Vagina (tissue), 2 donors: ENCODE measurements around the gene KPNA3. TPM values are rescaled to one million over a fixed set of nuclear protein-coding genes. Genes with fewer than 3 reads are reported as not detected.

Experiments used
- DNase-seq, 2 donors: peaks; one replicate each; pipeline ENCODE4 v3.0.0-alpha.2; 2017; ENCODE audit errors: extremely low spot score in 2 of 2
- H3K27ac ChIP-seq: fragments of 200-600 bp; sonication (generic); one replicate; pipeline ENCODE4 v1.5.1; 2019
- H3K27me3 ChIP-seq: fragments of 200-600 bp; sonication (generic); one replicate; pipeline ENCODE4 v1.5.1; 2019
- H3K36me3 ChIP-seq, 2 donors: fragments of 200-600 bp; sonication (generic); one replicate each; pipeline ENCODE4 v1.5.1; 2017 to 2019
- H3K4me1 ChIP-seq: fragments of 200-600 bp; sonication (generic); one replicate; pipeline ENCODE4 v1.5.1; 2019
- H3K4me3 ChIP-seq, 2 donors: fragments of 200-600 bp; sonication (generic); 1 replicate in 1 of 2; 2 replicates in 1 of 2; pipeline ENCODE4 v1.5.1; 2016 to 2019
- H3K9me3 ChIP-seq: fragments of 200-600 bp; sonication (generic); one replicate; pipeline ENCODE4 v1.5.1; 2019
- CTCF ChIP-seq, 3 experiments: fragments of 450-650 bp in 2 of 3; fragments of 200-600 bp in 1 of 3; sonication (generic) in 1 of 3; IDR thresholded peaks; one replicate each; pipeline ENCODE4 v1.5.1; 2017 to 2019; ENCODE audit warnings: antibody characterized with exemption in 3 of 3, mild to moderate bottlenecking in 2 of 3, moderate library complexity in 2 of 3
- POLR2A ChIP-seq, 2 donors: fragments of 450-650 bp; IDR thresholded peaks; one replicate each; pipeline ENCODE4 v1.6.1; 2017; ENCODE audit warnings: antibody characterized with exemption in 2 of 2, mild to moderate bottlenecking in 2 of 2, moderate library complexity in 2 of 2
- POLR2AphosphoS5 ChIP-seq, 2 donors: sonication (generic); formaldehyde crosslinking; IDR thresholded peaks; one replicate each; pipeline ENCODE4 v1.9.0; 2017; ENCODE audit warnings: antibody characterized with exemption in 2 of 2, mild to moderate bottlenecking in 2 of 2, low read depth in 1 of 2; ENCODE audit not compliant: insufficient read depth in 1 of 2
- intact Hi-C: fragments of 100-400 bp; cut with DNase I; formaldehyde crosslinking; loops from one replicate; pipeline ENCODE4 v1.15.1; 2023
- total RNA-seq: library from RNA; depleted of rRNA; stranded (reverse); fragments of >200 nt; gene quantifications from one replicate; pipeline ENCODE4 v1.2.3, GENCODE V29; 2016

The KPNA3 gene
- total RNA-seq, 1 donor from 2014 or later = 17.2 TPM

DNA sequence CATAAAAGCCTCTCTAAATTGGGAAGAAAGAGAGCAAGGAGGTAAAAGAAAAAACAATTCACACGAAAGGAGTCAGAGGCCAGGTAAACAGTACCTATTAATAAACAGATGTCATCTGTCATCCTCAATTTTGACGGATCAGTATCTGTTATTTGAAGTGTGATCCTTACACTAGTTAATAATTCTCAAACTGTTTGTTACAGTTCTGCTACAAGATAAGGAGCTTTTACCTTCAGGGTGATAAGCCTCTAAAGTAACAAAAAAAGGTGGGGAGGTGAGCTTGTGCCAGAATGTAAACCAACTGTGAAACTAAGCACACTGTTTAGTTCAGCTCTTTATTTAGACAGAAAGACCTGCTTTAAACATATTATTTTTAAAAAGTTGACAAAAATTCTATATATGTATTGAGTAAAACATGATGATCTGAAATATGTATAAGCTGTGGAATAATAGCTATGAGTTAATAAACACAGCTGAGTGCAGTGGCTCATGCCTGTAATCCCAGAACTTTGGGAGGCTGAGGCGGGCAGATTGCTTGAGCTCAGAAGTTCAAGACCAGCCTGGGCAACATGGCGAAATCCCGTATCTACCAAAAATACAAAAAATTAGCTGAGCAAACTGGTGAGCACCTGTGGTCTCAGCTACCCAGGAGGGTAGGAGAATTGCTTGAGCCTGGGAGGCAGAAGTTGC, 52.8 kb downstream of the KPNA3 start:
- H3K27me3 ChIP-seq = no peaks in the 10 kb centered on the region
- DNase-seq = no peak
- no peak overlapping the region for H3K4me3 ChIP-seq
- no peaks in the 10 kb centered on the region for H3K9me3 ChIP-seq
- TF ChIP-seq POLR2AphosphoS5 (IDR thresholded peaks at IDR 0.05; ENCODE audit: insufficient read depth in 1 of 2, low read depth in 1 of 2) = no peak
- TF ChIP-seq POLR2A (IDR thresholded peaks at IDR 0.05) = no peak
- TF ChIP-seq CTCF (IDR thresholded peaks at IDR 0.05) = no peak
- no peaks in the 10 kb centered on the region for H3K4me1 ChIP-seq
- no peaks in the 10 kb centered on the region for H3K36me3 ChIP-seq
- H3K27ac ChIP-seq = no peak overlapping the region
- intact Hi-C loops = no loop called here

- H3K9me3 ChIP-seq = no peaks in the 10 kb centered on the region
- TF ChIP-seq POLR2A (IDR thresholded peaks at IDR 0.05) (no peak), CTCF (IDR thresholded peaks at IDR 0.05) (no peak), POLR2AphosphoS5 (IDR thresholded peaks at IDR 0.05; ENCODE audit: insufficient read depth in 1 of 2, low read depth in 1 of 2) (no peak)
- DNase-seq = no peak
- H3K27me3 ChIP-seq = no peaks in the 10 kb centered on the region
- intact Hi-C loops = no loop called here
- H3K27ac ChIP-seq = no peak overlapping the region
- H3K4me1 ChIP-seq = no peaks in the 10 kb centered on the region
- no peak overlapping the region for H3K4me3 ChIP-seq
- H3K36me3 ChIP-seq = peaks cover 0 to 5% of the 10 kb centered on the region in 2 donors
Observed at GRCh38 chr13:49733181-49733951, 59.1 kb downstream of the KPNA3 start.

DNA sequence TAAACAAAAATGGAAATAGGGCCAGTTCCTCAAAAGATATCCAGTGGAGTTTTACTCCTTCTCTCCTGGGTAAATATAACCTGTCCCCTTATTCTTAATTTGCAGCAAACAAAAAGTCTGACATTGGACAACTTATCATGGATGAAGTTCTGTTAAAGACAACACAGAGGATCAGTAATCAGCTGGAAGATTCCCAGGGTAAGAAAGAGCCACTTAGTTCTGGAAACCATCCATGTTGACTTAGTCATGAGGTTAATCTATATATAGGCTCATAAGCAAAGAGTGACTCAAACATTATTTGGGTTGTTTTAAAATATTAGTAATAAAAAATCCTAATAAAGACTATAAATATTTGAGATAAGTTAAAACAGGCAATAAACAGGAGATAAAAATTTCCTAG, 60.7 kb downstream of the KPNA3 start:
- Histone ChIP-seq H3K36me3 (peaks cover 0 to 5% of the 10 kb centered on the region in 2 donors), H3K4me3 (no peak overlapping the region), H3K27me3 (no peaks in the 10 kb centered on the region), H3K27ac (no peak overlapping the region), H3K9me3 (no peaks in the 10 kb centered on the region), H3K4me1 (no peaks in the 10 kb centered on the region)
- DNase-seq = no peak
- intact Hi-C loops = no loop called here
- TF ChIP-seq POLR2A (IDR thresholded peaks at IDR 0.05) = no peak
- TF ChIP-seq CTCF (IDR thresholded peaks at IDR 0.05) = no peak

GRCh38 chr13:49716615-49717014, 75.9 kb downstream of the KPNA3 start:
- H3K27me3 ChIP-seq = no peaks in the 10 kb centered on the region
- intact Hi-C loops = no loop called here
- no peak for DNase-seq
- peaks cover 6% of the 10 kb centered on the region for H3K9me3 ChIP-seq
- TF ChIP-seq CTCF (IDR thresholded peaks at IDR 0.05) (no peak), POLR2A (IDR thresholded peaks at IDR 0.05) (no peak), POLR2AphosphoS5 (IDR thresholded peaks at IDR 0.05; ENCODE audit: insufficient read depth in 1 of 2, low read depth in 1 of 2) (no peak)
- H3K27ac ChIP-seq = no peak overlapping the region
- H3K36me3 ChIP-seq = peaks cover 0 to 54% of the 10 kb centered on the region in 2 donors
- no peak overlapping the region for H3K4me3 ChIP-seq
- no peaks in the 10 kb centered on the region for H3K4me1 ChIP-seq

GRCh38 chr13:49714757-49715156, 77.7 kb downstream of the KPNA3 start:
- TF ChIP-seq POLR2AphosphoS5 (IDR thresholded peaks at IDR 0.05; ENCODE audit: insufficient read depth in 1 of 2, low read depth in 1 of 2) (no peak), POLR2A (IDR thresholded peaks at IDR 0.05) (no peak), CTCF (IDR thresholded peaks at IDR 0.05) (no peak)
- Histone ChIP-seq H3K36me3 (peaks cover 0 to 44% of the 10 kb centered on the region in 2 donors), H3K4me1 (no peaks in the 10 kb centered on the region), H3K27ac (no peak overlapping the region), H3K27me3 (no peaks in the 10 kb centered on the region), H3K4me3 (no peak overlapping the region), H3K9me3 (peaks cover 6% of the 10 kb centered on the region)
- no peak for DNase-seq
- intact Hi-C loops = no loop called here
